HG03469 (cell line): ENCODE results near the gene MED16.
"Not testable (repeated sequence)": the region's sequence is repeated elsewhere in the genome, so short reads cannot be mapped to it uniquely, and the experiment has no call there.

Experiments
- ATAC-seq: cut with Tn5 transposase; IDR thresholded peaks from one replicate; pipeline ENCODE4 v1.9.1; 2021; ENCODE audit warnings: mild to moderate bottlenecking, moderate library complexity, moderate number of reproducible peaks; ENCODE audit not compliant: unreplicated experiment

Gene MED16

GRCh38 chr19:889662-890295, 3.2 kb downstream of the MED16 start:
- no peak for ATAC-seq

- ATAC-seq: no peak
Measured at GRCh38 chr19:888581-889385, 4.2 kb downstream of the MED16 start.

- ATAC-seq: no peak
Measured at GRCh38 chr19:887599-887998, 5.4 kb downstream of the MED16 start.

DNA sequence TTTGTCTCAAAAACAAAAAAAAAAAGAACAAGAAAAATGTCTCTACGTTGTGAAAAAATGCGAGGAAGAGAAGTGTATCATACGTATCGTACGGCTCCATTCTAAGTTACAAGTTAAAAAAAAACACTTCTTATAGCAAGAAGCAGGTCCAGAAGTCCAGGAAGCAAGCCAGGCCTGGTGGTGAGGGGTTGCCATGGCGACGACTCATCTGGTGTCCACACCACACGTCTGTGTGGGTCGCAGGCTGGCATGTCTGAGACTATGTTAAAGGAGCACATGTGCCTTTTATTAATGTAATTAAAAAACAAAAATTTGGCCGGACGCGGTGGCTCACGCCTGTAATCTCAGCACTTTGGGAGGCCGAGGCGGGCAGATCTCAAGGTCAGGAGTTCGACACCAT, 5.9 kb downstream of the MED16 start:
- no peak for ATAC-seq

DNA sequence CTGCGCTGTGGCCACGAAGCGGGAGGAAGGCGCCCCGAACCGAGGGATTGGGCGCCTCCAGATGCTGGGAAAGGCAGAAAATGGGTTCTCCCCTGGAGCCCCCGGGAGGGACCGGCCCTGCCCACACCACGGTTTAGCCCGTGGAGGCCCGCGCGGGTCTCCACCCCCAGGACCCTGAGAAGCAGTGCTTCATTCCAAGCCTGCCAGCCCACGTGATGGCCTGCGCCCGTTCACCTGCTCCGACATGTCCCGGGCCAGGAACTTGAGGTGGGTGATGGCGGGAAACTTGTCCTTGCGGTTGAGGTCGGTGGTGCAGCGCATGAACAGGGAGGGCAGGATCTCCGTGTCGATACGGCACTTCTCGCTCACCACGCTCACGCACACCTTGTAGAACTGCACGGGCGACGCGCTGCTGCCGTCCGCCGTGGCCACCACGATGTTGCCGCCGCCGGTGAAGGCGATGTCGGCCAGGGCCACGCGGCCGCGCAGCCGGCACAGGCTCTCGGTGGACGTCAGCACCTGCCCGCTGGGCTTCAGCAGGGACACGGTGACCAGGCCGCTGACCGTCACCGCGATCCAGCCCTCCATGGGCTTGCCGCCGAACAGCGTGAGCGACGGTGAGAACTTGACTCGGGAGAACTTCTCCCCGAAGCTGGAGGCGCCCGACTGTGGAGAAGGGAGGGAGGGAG, 7.3 kb downstream of the MED16 start:
- no peak for ATAC-seq

DNA sequence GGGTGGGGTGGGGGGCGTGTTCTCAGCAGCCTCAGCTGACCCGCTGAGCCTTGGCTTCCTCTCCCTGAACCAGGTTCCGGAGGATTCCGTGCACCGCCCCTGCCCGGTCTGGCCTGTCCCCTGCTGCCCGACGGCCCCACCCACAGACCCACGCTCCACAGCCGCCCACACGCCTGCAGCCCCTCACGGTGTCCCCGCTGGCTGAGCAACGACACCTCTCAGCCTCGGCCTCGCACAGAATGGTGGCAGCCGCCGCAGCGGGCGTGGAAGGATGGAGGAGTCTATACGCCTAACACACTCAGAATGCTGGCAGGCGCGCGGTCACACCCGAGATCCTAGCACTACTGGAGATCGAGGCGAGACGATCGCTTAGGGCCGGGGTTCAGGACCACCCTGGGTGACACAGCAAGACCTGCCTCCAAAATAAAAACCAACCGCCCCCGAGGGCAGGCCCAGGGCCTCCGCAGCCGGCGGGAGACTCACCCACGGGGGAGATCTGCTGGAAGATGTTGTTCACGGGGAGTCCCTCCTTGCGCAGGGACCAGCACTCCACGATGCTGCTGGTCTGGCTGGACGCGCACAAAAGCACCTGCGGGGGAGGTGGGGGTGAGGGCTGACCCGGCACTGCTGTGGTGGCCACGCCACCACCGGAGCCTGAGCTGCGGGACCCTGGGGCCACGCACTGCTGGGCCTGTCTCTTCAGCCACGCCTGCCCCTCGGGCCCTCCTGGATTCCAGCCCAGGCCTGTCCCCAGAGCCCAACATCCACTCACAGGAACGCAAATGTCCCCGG, 8.4 kb downstream of the MED16 start:
- no peak for ATAC-seq

- ATAC-seq: no peak
Measured at GRCh38 chr19:883661-884211, 9.3 kb downstream of the MED16 start.

DNA sequence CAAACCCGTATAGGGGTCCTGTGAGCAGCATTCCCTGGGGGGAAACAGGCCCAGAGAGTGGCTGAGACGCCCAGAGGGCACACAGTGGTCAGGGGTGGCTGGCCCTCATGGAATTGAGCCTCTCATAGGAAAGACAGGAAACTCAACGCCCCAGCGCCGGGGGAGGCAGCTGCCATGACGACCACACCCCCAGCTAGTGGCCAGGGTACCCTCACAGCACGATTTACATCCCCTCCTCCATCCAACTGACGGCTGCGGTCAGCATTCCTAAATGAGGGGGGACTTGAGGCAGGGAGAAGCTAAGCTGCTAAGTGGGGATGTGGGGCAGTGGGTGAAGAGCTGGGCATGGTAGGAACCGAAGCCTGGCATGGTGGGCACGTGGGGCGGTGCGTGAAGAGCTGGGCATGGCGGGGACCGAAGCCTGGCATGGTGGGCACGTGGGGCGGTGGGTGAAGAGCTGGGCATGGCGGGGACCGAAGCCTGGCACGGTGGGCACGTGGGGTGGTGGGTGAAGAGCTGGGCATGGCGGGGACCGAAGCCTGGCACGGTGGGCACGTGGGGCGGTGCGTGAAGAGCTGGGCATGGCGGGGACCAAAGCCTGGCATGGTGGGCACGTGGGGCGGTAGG, 10.0 kb downstream of the MED16 start:
- ATAC-seq: no peak

DNA sequence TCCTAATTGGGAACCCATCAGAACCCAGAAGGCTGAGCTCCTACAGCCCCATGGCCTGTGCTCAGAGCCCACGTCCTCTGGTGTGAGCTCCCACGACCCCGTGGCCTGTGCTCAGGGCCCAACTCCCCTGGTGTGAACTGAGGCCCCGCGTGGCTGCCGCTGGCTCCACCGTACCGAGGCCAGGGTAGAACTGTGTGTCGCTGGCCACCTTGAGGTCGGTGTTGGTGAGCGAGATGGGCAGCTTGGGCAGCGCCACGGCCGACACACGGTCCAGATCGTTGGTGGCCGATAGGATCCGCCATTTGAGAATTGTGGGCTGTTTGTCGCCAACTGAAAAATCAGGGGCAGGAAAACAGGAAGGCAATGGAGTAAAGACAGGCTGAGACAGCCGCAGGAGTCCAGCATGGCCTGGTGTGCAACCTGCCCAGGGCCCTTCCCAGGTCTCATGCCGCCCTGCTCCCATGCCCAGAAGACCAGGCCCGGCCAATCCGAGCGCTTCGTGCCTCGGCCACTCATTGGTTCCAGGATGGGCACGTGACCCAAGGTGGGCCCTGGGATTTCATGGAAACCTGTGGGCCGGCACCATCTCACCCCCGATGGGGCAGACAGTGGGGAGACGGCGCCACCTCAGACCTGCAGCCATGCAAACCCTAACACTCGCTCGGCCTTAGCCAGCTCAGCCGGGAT, 11.5 kb downstream of the MED16 start:
- ATAC-seq: no peak

- no peak for ATAC-seq
Measured at GRCh38 chr19:879711-880438, 13.1 kb downstream of the MED16 start.

DNA sequence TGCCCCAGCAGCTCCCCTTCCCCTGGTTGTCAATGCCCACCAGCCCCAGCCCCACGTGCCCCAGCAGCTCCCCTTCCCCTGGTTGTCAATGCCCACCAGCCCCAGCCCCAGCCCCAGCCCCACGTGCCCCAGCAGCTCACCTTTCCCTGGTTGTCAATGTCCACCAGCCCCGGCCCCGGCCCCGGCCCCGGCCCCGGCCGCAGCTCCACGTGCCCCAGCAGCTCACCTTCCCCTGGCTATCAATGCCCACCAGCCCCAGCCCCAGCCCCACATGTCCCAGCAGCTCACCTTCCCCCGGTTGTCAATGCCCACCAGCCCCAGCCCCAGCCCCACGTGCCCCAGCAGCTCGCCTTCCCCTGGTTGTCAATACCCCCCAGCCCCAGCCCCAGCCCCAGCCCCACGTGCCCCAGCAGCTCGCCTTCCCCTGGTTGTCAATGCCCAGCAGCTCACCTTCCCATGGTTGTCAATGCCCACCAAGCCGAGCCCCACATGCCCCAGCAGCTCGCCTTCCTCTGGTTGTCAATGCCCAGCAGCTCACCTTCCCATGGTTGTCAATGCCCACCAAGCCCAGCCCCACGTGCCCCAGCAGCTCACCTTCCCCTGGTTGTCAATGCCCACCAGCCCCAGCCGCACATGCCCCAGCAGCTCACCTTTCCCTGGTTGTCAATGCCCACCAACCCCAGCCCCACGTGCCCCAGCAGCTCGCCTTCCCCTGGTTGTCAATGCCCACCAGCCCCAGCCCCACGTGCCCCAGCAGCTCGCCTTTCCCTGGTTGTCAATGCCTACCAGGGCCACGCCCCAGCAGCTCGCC, 14.0 kb downstream of the MED16 start:
- not testable (repeated sequence) for ATAC-seq

DNA sequence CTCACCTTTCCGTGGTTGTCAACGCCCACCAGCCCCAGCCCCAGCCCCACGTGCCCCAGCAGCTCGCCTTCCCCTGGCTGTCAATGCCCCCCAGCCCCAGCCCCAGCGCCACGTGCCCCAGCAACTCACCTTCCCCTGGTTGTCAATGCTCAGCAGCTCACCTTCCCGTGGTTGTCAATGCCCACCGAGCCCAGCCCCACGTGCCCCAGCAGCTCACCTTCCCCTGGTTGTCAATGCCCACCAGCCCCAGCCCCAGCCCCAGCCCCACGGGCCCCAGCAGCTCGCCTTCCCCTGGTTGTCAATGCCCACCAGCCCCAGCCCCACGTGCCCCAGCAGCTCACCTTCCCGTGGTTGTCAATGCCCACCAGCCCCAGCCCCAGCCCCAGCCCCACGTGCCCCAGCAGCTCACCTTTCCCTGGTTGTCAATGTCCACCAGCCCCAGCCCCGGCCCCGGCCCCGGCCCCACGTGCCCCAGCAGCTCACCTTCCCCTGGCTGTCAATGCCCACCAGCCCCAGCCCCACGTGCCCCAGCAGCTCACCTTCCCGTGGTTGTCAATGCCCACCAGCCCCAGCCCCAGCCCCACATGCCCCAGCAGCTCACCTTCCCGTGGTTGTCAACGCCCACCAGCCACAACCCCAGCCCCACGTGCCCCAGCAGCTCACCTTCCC, 14.9 kb downstream of the MED16 start:
- ATAC-seq: not testable (repeated sequence)

- no peak for ATAC-seq
Measured at GRCh38 chr19:876780-877314, 16.1 kb downstream of the MED16 start.

DNA sequence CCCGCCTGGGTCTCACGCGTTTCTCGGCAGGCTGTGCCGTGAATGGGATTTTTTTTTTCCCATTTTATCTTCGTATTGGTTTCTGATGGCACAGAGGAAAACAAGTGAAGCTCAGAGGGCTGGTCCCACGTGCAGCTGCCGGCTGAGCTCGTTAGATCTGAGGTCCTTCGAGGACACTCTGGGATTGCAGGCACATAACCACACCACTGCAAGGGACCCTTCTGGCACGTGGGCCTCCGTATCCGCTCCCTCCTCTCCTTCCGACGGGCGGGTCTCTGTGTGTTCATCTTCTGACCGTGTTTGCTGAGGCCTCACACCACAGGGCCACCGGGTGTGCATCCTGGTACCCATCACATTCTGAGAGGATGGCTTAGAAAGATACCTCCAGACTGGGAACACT, 16.9 kb downstream of the MED16 start:
- ATAC-seq: no peak

- no peak for ATAC-seq
Measured at GRCh38 chr19:875265-875879, 17.6 kb downstream of the MED16 start.

DNA sequence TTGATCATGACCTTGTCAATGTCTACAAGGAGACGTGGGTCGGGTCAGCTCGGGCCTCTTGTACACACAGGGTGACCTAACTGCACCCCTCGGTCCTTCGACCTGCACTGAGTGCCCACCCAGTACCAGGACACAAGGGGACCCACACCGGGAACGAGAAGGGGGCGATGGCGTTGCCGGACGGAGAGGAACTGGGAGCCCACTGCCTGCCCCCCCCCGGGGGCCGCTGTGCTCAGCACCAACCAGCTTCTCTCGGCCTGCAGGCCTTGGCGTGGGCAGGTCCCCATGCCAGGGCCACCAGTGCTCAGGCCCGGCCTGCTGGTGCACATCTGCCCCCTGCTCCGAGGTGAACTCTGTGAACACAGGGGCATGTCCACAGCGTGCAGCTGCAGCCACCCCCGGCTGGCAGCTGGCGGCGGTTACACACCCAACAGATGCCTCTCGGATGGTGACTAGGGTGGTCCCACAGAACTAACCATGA, 19.4 kb downstream of the MED16 start:
- ATAC-seq: no peak

GRCh38 chr19:873084-873483, 19.9 kb downstream of the MED16 start:
- no peak for ATAC-seq
